GM12878 (cell line): Measurements from ENCODE around the gene UBL4B. TPM values are rescaled to one million over a fixed set of nuclear protein-coding genes. Genes with fewer than 3 reads are reported as not detected.

Experiments
- ATAC-seq: fragments of 200-7000 bp; cut with Tn5 transposase; 3 replicates; pipeline ENCODE4 v1.9.1; 2020; ENCODE audit warnings: mild to moderate bottlenecking, moderate library complexity
- BruUV-seq: library from RNA; stranded (reverse); fragments of 400-500 nt; replicated peaks from 2 replicates; lab custom pipeline; 2021; lab: Mats Ljungman, UMichigan
- CTCF ChIA-PET: fragments of 300-600 bp; sonication (Branson Sonifier 250); formaldehyde crosslinking; extraction: SDS; loops from one replicate; lab custom pipeline; 2021; ENCODE audit warnings: inconsistent platforms; lab: Yijun Ruan, JAX
- POLR2A ChIA-PET: fragments of 350-600 bp; formaldehyde crosslinking; extraction: SDS; loops from one replicate; lab custom pipeline; 2021; ENCODE audit warnings: inconsistent platforms; lab: Charles Lee
- RAD21 ChIA-PET: fragments of 300-600 bp; sonication (Branson Sonifier 250); formaldehyde crosslinking; loops from one replicate; lab custom pipeline; 2023; ENCODE audit warnings: antibody characterized with exemption; ENCODE audit not compliant: unreplicated experiment; lab: Charles Lee
- SMC1A ChIA-PET: fragments of 300-600 bp; sonication (Branson Sonifier 250); formaldehyde crosslinking; loops from one replicate; lab custom pipeline; 2023; ENCODE audit not compliant: unreplicated experiment, uncharacterized antibody; lab: Charles Lee
- DNase-seq: peaks from one replicate; pipeline ENCODE4 v3.0.0-alpha.2; 2011; ENCODE audit warnings: low read depth, low spot score
- FAIRE-seq: peaks from 3 replicates; lab custom pipeline; 2011; peaks lifted over from hg19 to GRCh38; lab: Jason Lieb, UNC
- H2AFZ ChIP-seq: 2 replicates; pipeline ENCODE4 v1.6.0; 2011; ENCODE audit warnings: low read depth, low read length, control low read depth; ENCODE audit not compliant: control insufficient read depth
- H3K27ac ChIP-seq: 2 replicates; pipeline ENCODE4 v1.5.1; 2011; ENCODE audit warnings: control low read depth; ENCODE audit not compliant: control insufficient read depth, insufficient read depth
- H3K27me3 ChIP-seq, 2 experiments: replicated peaks in 1 of 2; 2 replicates each; pipeline versions ENCODE4 v1.6.0 to v1.6.1; 2011; ENCODE audit warnings: low read length in 1 of 2; ENCODE audit not compliant: control insufficient read depth in 2 of 2, insufficient read depth in 2 of 2
- H3K36me3 ChIP-seq, 2 experiments: 2 replicates each; pipeline ENCODE4 v1.5.1; 2011; ENCODE audit warnings: low read length in 1 of 2; ENCODE audit not compliant: control insufficient read depth in 2 of 2, insufficient read depth in 2 of 2
- H3K4me1 ChIP-seq: 2 replicates; pipeline ENCODE4 v1.6.1; 2011; ENCODE audit warnings: mild to moderate bottlenecking, low read length, moderate library complexity, mixed read lengths; ENCODE audit not compliant: control insufficient read depth, insufficient read depth
- H3K4me2 ChIP-seq: 2 replicates; pipeline ENCODE4 v1.6.0; 2011; ENCODE audit warnings: control low read depth; ENCODE audit not compliant: control insufficient read depth, insufficient read depth
- H3K4me3 ChIP-seq: fragments of 200-600 bp; sonication (generic); 2 replicates; pipeline ENCODE4 v1.5.1; 2016
- H3K79me2 ChIP-seq: 2 replicates; pipeline ENCODE4 v1.6.0; 2011; ENCODE audit warnings: low read length; ENCODE audit not compliant: control insufficient read depth, insufficient read depth
- H3K9ac ChIP-seq: 2 replicates; pipeline ENCODE4 v1.8.0; 2011; ENCODE audit warnings: low read length, control low read depth, mixed read lengths; ENCODE audit not compliant: control insufficient read depth, insufficient read depth
- H3K9me3 ChIP-seq: replicated peaks from 3 replicates; pipeline ENCODE4 v1.5.1; 2011; ENCODE audit warnings: mild to moderate bottlenecking, low read length; ENCODE audit not compliant: control insufficient read depth, insufficient read depth
- H4K20me1 ChIP-seq: 2 replicates; pipeline ENCODE4 v1.6.0; 2011; ENCODE audit not compliant: control insufficient read depth, insufficient read depth
- DPF2 ChIP-seq: fragments of 450-650 bp; IDR thresholded peaks from 2 replicates; pipeline ENCODE4 v1.6.1; 2017; ENCODE audit warnings: mild to moderate bottlenecking
- ETV6 ChIP-seq, 2 experiments: fragments of 450-650 bp in 1 of 2; IDR thresholded peaks in 1 of 2; conservative IDR thresholded peaks in 1 of 2; 2 replicates each; pipeline ENCODE4 v1.6.1; 2014; ENCODE audit warnings: antibody characterized with exemption in 1 of 2, borderline replicate concordance in 1 of 2, low read depth in 1 of 2, mild to moderate bottlenecking in 1 of 2, moderate library complexity in 1 of 2
- IRF5 ChIP-seq: fragments of 450-650 bp; IDR thresholded peaks from 2 replicates; pipeline ENCODE4 v1.6.1; 2017; ENCODE audit warnings: borderline replicate concordance
- MTA2 ChIP-seq: fragments of 450-650 bp; IDR thresholded peaks from 2 replicates; pipeline ENCODE4 v1.6.1; 2016; ENCODE audit warnings: low read depth, mild to moderate bottlenecking, moderate library complexity
- MXI1 ChIP-seq: fragments of 150-350 bp; IDR thresholded peaks from 2 replicates; pipeline ENCODE4 v1.6.1; 2011; ENCODE audit warnings: low read depth, mild to moderate bottlenecking, inconsistent platforms, low read length, improper control_type of control experiment
- MYC ChIP-seq: IDR thresholded peaks from 2 replicates; pipeline ENCODE4 v1.6.1; 2011; ENCODE audit warnings: mild to moderate bottlenecking, low read length, moderate library complexity, inconsistent platforms; ENCODE audit not compliant: insufficient read depth, insufficient replicate concordance, insufficient read length, severe bottlenecking
- NFXL1 ChIP-seq: fragments of 450-650 bp; IDR thresholded peaks from 2 replicates; pipeline ENCODE4 v1.6.1; 2017; ENCODE audit warnings: antibody characterized with exemption, mild to moderate bottlenecking, borderline replicate concordance
- RUNX3 ChIP-seq: IDR thresholded peaks from 2 replicates; pipeline ENCODE4 v1.6.1; 2012; ENCODE audit warnings: low read length, inconsistent platforms
- SPI1 ChIP-seq: IDR thresholded peaks from 2 replicates; pipeline ENCODE4 v1.6.1; 2011; ENCODE audit warnings: low read depth, mild to moderate bottlenecking, low read length, moderate library complexity, borderline replicate concordance; ENCODE audit not compliant: insufficient read depth
- STAT1 ChIP-seq: fragments of 450-650 bp; conservative IDR thresholded peaks from 2 replicates; pipeline ENCODE4 v1.6.1; 2014; ENCODE audit warnings: antibody characterized with exemption, mild to moderate bottlenecking
- TARDBP ChIP-seq: IDR thresholded peaks from 2 replicates; pipeline ENCODE4 v1.6.1; 2016; ENCODE audit warnings: borderline replicate concordance
- TCF3 ChIP-seq: IDR thresholded peaks from 2 replicates; pipeline ENCODE4 v1.6.1; 2012; ENCODE audit warnings: low read depth, mild to moderate bottlenecking, low read length, borderline replicate concordance; ENCODE audit not compliant: insufficient read depth
- ZNF207 ChIP-seq: fragments of 450-650 bp; IDR thresholded peaks from 2 replicates; pipeline ENCODE4 v1.6.1; 2014; ENCODE audit warnings: antibody characterized with exemption, mild to moderate bottlenecking, borderline replicate concordance
- WGBS: methylation state at CpG from one replicate; pipeline ENCODE4 v1.1.6; 2016; ENCODE audit warnings: low lambda C conversion rate; ENCODE audit not compliant: insufficient replicate concordance, insufficient coverage; ENCODE audit errors: missing lambda C conversion rate; 5-methylcytosine and 5-hydroxymethylcytosine counted together
- in situ Hi-C: fragments of 300-500 bp; cut with MboI; formaldehyde crosslinking; loops from 9 replicates; pipeline ENCODE4 v1.14.3; 2018; ENCODE audit warnings: mixed read lengths
- intact Hi-C: fragments of 100-400 bp; cut with micrococcal nuclease; formaldehyde crosslinking; loops from one replicate; pipeline ENCODE4 v1.14.2; 2022; ENCODE audit not compliant: unreplicated experiment
- polyA plus RNA-seq, 11 experiments: library from polyadenylated mRNA; depleted of rRNA in 4 of 11; unstranded in 6 of 11; stranded (reverse) in 5 of 11; fragments of >200 nt; fragmentation: Nextera tagmentation in 4 of 11; fragmentation: Illumina TruSeq in 1 of 11; extraction: Ambion mirVana in 4 of 11; extraction: Trizol in 1 of 11; gene quantifications; 1 replicate in 1 of 11; 2 replicates in 10 of 11; pipeline versions ENCODE4 v1.2.1 to v1.2.3, GENCODE V29; 2011 to 2016; ENCODE audit warnings: inconsistent platforms in 2 of 11, missing spikeins in 2 of 11, low read depth in 1 of 11
- total RNA-seq, 4 experiments: library from RNA; depleted of rRNA in 3 of 4; stranded (reverse); fragments of >200 nt in 3 of 4; fragmentation: Illumina TruSeq in 1 of 4; extraction: Trizol in 1 of 4; gene quantifications; 2 replicates each; pipeline versions ENCODE4 v1.2.1 to v1.2.3, GENCODE V29; 2013 to 2021
- TF ChIP-seq, protein P1 (sequence below): IDR thresholded peaks from 2 replicates; pipeline ENCODE4 v1.6.1; 2011; ENCODE audit warnings: borderline replicate concordance, low read depth, mild to moderate bottlenecking, moderate library complexity, low read length; ENCODE audit not compliant: insufficient read depth, poor library complexity, severe bottlenecking

UBL4B gene
- total and polyA plus RNA-seq, 10 of the 15 experiments (the other 5 are each of a cell fraction or from before 2014, with no cell fraction given): 0.06 to 0.15 TPM; not detected in 8

DNA sequence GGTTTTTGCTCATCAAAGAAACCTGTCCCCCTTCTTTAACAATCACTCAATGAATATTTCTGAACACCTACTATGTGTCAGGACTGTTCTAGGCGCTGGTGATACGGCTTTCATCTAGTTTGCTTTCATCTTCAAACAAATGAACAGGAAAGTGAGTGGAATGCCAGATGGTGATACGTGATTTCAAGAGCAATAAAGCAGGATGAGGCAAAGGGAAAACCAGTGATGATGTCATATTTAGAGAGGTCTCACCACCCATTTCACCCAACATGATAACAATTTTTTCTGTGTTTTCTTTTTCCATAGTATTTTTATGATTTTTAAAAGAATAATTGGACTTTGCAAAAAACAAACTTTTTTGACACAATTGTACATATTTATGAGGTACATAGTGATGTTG lies 26.7 kb downstream of the UBL4B start:
- no peak overlapping the region for H3K4me3 ChIP-seq
- no peak overlapping the region for H3K4me2 ChIP-seq
- no peaks in the 10 kb centered on the region for H3K79me2 ChIP-seq
- H3K9me3 ChIP-seq: no peaks in the 10 kb centered on the region
- no peak for DNase-seq
- intact Hi-C loops: no loop called here
- CTCF ChIA-PET: interaction anchor here (1.2 kb wide), 1 partner anchor 51 kb away, joined by 3 read pairs; no protein-coding TSS in a partner anchor
- no peak for ATAC-seq
- in situ Hi-C loops: no loop called here
- no peak overlapping the region for H3K27ac ChIP-seq
- no peak overlapping the region for H3K9ac ChIP-seq
- no peak for FAIRE-seq
- RAD21 ChIA-PET: no interaction called here
- H2AFZ ChIP-seq: no peak overlapping the region
- no peaks in the 10 kb centered on the region for H4K20me1 ChIP-seq
- H3K4me1 ChIP-seq: no peaks in the 10 kb centered on the region
- BruUV-seq: no TSS peak
- POLR2A ChIA-PET: no interaction called here
- peaks cover 1 to 4% of the 10 kb centered on the region in 2 experiments; a peak in 2 of 4 replicates for H3K27me3 ChIP-seq
- WGBS: 2% methylated on average over 3 of the region's 3 CpGs
- H3K36me3 ChIP-seq: no peaks in the 10 kb centered on the region
- no peak for TF ChIP-seq MTA2
- no peak for TF ChIP-seq MXI1
- TF ChIP-seq ETV6 (conservative IDR thresholded peaks at IDR 0.05 in 1 of 2, IDR thresholded peaks at IDR 0.05 in 1 of 2; ENCODE audit: borderline replicate concordance in 1 of 2, low read depth in 1 of 2): no peak
- no peak for TF ChIP-seq STAT1
- TF ChIP-seq ZNF207: no peak
- TF ChIP-seq TARDBP: no peak
- no peak for TF ChIP-seq TCF3
- no peak for TF ChIP-seq RUNX3
- no peak for TF ChIP-seq DPF2
- TF ChIP-seq, protein P1, sequence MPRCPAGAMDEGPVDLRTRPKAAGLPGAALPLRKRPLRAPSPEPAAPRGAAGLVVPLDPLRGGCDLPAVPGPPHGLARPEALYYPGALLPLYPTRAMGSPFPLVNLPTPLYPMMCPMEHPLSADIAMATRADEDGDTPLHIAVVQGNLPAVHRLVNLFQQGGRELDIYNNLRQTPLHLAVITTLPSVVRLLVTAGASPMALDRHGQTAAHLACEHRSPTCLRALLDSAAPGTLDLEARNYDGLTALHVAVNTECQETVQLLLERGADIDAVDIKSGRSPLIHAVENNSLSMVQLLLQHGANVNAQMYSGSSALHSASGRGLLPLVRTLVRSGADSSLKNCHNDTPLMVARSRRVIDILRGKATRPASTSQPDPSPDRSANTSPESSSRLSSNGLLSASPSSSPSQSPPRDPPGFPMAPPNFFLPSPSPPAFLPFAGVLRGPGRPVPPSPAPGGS: no peak
- TF ChIP-seq IRF5: no peak
- no peak for TF ChIP-seq SPI1
- TF ChIP-seq MYC: no peak
- no peak for TF ChIP-seq NFXL1
- TF ChIP-seq, all 136 proteins: peak for 0
- SMC1A ChIA-PET: no interaction called here
